NOMO-1 treated with dmso at 0.1 percent for 144 hours (cell line): Measurements from ENCODE around the gene RND2.

Experiments
- DNase-seq: peaks from one replicate; lab custom pipeline; 2025; ENCODE audit not compliant: unreplicated experiment; lab: John Stamatoyannopoulos, UW

The RND2 gene

GRCh38 chr17:43003542-43004172, 21.4 kb upstream of the RND2 start:
- no peak for DNase-seq

- peak; percentile 81 for DNase-seq
Observed at GRCh38 chr17:43006639-43007551, 18.1 kb upstream of the RND2 start, which contains the start of gene IFI35. Gene IFI35, plus strand, starts transcription at chr17:43006784. Its CDS starts 164 bp downstream, at chr17:43006948.

- DNase-seq: no peak
Observed at GRCh38 chr17:43010667-43011308, 14.2 kb upstream of the RND2 start.

- DNase-seq: no peak
Observed at GRCh38 chr17:43011728-43012472, 13.1 kb upstream of the RND2 start.

- no peak for DNase-seq
Observed at GRCh38 chr17:43013296-43013695, 11.7 kb upstream of the RND2 start.

GRCh38 chr17:43014020-43014648, 10.9 kb upstream of the RND2 start:
- DNase-seq: no peak

- no peak for DNase-seq
Observed at GRCh38 chr17:43014649-43015542, 10.1 kb upstream of the RND2 start.

GRCh38 chr17:43015579-43015978, 9.5 kb upstream of the RND2 start:
- DNase-seq: no peak

GRCh38 chr17:43016216-43016615, 8.8 kb upstream of the RND2 start:
- no peak for DNase-seq

- DNase-seq: no peak
Observed at GRCh38 chr17:43018008-43018853, 6.8 kb upstream of the RND2 start.

- peak; percentile 54 for DNase-seq
Observed at GRCh38 chr17:43018932-43019331, 6.1 kb upstream of the RND2 start.

GRCh38 chr17:43019418-43019817, 5.6 kb upstream of the RND2 start:
- DNase-seq: no peak

GRCh38 chr17:43020030-43020621, 4.9 kb upstream of the RND2 start:
- no peak for DNase-seq

GRCh38 chr17:43020789-43021740, 4.0 kb upstream of the RND2 start:
- DNase-seq: no peak

- DNase-seq: peak; percentile 65
Observed at GRCh38 chr17:43021741-43022512, 3.1 kb upstream of the RND2 start, which contains the start of gene VAT1. Gene VAT1, minus strand, starts transcription at chr17:43022385. Its CDS starts 63 bp downstream, at chr17:43022322.

GRCh38 chr17:43025290-43025657, 243 bp downstream of the RND2 start:
- DNase-seq: no peak
